ENCODE results near the gene FOXC2. TPM values are rescaled to one million over a fixed set of nuclear protein-coding genes. Genes with fewer than 3 reads are reported as not detected.

FOXC2 gene
- total and polyA plus RNA-seq, 9 of the 15 experiments (the other 6 are each of a cell fraction or from before 2014, with no cell fraction given), result 0.01 to 0.11 (median 0.10) TPM; not detected in 5

GRCh38 chr16:86559802-86560305 lies 6.8 kb upstream of the FOXC2 start:
- BruUV-seq (replicated peaks), result no TSS peak
- CTCF ChIA-PET (ENCODE audit: low intra/inter-chr PET ratio), result interaction anchor here (0.5 kb wide), 1 partner anchor 1613 kb away, joined by 3 read pairs; no protein-coding TSS in a partner anchor
- no peak overlapping the region for H3K4me3 ChIP-seq
- FAIRE-seq (no peak), ATAC-seq (no peak), DNase-seq (ENCODE audit: extremely low read depth in 1 of 4, low spot score in 3 of 4) (no peak)
- peaks cover 0 to 14% of the 10 kb centered on the region in 2 experiments; a peak in 2 of 5 replicates for H3K4me1 ChIP-seq (replicated peaks in 1 of 2; ENCODE audit: control insufficient read depth in 2 of 2, insufficient read depth in 2 of 2, low read length in 2 of 2)
- POLR2A ChIA-PET, result interaction anchor here (0.5 kb wide), 1 partner anchor 196 kb away, joined by 3 read pairs; no protein-coding TSS in a partner anchor
- no peaks in the 10 kb centered on the region for H3K36me3 ChIP-seq (ENCODE audit: control insufficient read depth, insufficient read depth, low read length)
- intact Hi-C loops (cut with micrococcal nuclease) (loop anchor here (5.0 to 10.0 kb wide), 3 partner anchors 312 to 1077 kb away; no protein-coding TSS in a partner anchor), in situ Hi-C loops (cut with MboI) (loop anchor here (10.0 to 25.0 kb wide), 2 partner anchors 715 to 1077 kb away; no protein-coding TSS in a partner anchor)
- no peak overlapping the region for H3K27ac ChIP-seq (ENCODE audit: extremely low read depth, low read depth, low read length)
- H3K9ac ChIP-seq (ENCODE audit: insufficient read depth in 1 of 2, low read depth in 2 of 2, low read length in 2 of 2), result no peak overlapping the region
- H3K9me3 ChIP-seq (replicated peaks; ENCODE audit: control insufficient read depth, insufficient read depth, low read depth, low read length), result no peaks in the 10 kb centered on the region
- no peaks in the 10 kb centered on the region for H4K20me1 ChIP-seq (replicated peaks; ENCODE audit: control insufficient read depth, insufficient read depth, low read length)
- H3K27me3 ChIP-seq (ENCODE audit: control insufficient read depth in 2 of 2, insufficient read depth in 2 of 2, low read length in 2 of 2), result peaks cover 24 to 38% of the 10 kb centered on the region in 2 experiments; a peak in 4 of 5 replicates
- no peak overlapping the region for H2AFZ ChIP-seq (ENCODE audit: low read depth, low read length)
- TF ChIP-seq MTA2 (IDR thresholded peaks at IDR 0.05; ENCODE audit: low read depth) (no peak), ZBTB26 (CRISPR knock-in tag; IDR thresholded peaks at IDR 0.05) (no peak), RBM17 (IDR thresholded peaks at IDR 0.05; ENCODE audit: borderline replicate concordance, low read depth, low read length) (no peak), CUX1 (CRISPR knock-in tag; IDR thresholded peaks at IDR 0.05) (no peak)
- peaks cover under 1% of the 10 kb centered on the region for H3K79me2 ChIP-seq (ENCODE audit: control insufficient read depth, insufficient read depth, low read length)
- WGBS (ENCODE audit: insufficient coverage, low coverage, missing lambda C conversion rate), result 22% methylated on average over 7 of the region's 9 CpGs
- H3K9me1 ChIP-seq (ENCODE audit: control insufficient read depth, insufficient read depth, low read length), result no peaks in the 10 kb centered on the region
- no peak overlapping the region for H3K4me2 ChIP-seq (ENCODE audit: insufficient read depth, low read length)
